HG03520 (cell line): ENCODE results near the gene UGT2B15.

ENCODE experiments used
- ATAC-seq: cut with Tn5 transposase; IDR thresholded peaks from one replicate; pipeline ENCODE4 v1.9.1; 2021; ENCODE audit warnings: mild to moderate bottlenecking, moderate library complexity; ENCODE audit not compliant: unreplicated experiment

UGT2B15 gene

DNA sequence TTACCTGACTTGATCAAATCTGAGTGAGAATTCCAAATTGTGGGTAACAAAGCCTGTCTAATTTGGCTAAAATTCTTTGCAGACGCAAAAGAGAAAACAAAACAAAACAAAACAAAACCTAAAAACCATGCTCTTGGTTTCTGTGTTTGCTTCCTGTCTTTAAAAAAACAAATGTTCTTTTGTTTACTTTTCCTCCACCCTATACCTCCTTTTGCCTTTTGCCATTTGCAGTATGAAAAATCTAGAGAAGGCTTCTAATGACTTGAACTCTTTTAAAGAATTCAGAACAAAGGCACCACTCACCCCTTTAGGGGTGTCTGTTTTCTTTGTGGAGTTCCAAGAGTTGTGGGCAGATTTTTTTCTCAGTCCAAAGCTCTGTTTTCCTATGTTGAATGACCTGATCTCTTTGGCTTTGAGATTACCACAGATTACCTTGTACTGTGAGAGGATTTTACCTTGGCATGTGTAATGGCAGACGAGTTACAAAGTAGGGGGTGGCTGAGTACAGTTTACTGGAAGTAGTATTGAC, 13.9 kb downstream of the UGT2B15 start:
- peak; percentile 53 for ATAC-seq

DNA sequence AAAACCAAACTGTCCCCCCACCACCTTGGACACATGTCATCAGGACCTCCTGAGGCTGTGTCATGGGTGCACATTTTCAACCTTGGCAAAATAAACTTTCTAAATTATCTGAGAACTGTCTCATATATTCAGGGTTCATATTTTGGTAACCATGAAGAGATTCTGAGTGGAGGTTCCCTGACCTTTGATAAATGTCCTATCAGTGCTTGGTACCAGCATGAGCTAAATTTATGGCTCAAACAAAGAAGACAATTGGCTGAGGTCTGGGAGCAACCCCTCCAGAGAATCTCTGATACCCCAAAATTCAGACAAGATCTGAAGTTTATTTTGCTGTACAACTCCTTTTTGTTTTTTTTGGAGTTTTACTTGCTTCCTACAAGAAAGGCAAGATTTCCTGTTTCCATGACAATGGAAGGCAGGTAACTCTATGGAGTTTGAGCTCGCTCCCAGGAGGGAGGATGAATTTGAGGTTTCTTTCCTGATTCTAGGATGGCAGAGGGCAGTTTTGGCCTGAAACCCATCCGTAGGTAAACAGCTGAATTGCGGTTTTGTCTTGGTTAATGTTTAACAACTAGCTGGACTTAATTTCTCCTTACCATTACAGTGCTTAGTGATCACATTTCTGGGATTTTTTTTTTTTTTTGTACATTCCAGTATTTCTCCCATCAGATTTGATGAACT, 14.5 kb downstream of the UGT2B15 start:
- peak; percentile 27 for ATAC-seq

DNA sequence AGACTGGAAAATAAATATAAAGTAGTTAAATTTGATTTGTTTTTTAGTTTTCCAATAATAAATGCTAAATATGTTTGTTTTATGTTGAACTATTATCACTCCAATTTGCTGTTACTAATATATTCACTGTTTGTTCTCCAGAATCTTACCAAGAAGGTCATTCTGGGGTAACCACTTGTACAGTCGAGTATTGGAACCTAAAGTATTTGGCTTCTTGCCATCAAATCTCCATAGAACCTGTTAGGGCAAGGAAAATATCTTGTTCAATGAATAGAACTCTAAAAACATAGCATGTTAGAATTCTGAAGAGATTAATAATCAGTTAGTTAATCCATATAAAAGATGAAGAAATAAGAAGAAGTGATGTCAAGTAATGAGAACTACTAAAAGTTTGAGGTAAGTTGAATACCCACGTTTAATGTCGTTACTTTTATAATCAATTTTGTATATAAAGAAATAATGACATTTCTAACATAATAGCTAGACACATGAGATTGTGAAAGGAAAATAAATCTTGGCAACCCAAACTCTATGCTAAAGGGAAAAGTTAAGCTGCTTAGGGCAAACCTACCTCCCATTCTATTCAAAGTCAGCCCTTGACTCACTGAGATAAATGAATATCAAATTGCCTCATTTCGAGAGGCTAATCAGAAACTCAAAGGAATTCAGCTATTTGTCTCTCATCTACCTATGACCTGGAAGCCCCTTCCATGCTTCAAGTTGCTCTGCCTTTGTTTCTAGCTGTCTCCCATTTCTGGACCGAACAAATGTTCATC, 15.3 kb downstream of the UGT2B15 start:
- no peak for ATAC-seq

DNA sequence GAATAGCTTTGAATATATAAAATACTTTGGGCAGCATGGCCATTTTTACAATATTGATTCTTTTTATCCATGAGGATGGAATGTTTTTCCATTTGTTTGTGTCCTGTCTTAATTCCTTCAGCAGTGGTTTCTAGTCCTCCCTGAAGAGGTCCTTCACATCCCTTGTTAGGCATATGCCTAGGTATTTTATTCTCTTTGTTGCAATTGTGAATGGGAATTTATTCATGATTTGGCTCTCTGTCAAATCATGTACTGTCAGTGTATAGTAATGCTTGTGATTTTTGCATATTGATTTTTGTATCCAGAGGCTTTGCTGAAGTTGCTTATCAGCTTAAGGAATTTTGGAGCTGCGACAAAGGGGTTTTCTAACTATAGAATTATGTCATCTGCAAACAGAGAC, 18.5 kb downstream of the UGT2B15 start:
- no peak for ATAC-seq

DNA sequence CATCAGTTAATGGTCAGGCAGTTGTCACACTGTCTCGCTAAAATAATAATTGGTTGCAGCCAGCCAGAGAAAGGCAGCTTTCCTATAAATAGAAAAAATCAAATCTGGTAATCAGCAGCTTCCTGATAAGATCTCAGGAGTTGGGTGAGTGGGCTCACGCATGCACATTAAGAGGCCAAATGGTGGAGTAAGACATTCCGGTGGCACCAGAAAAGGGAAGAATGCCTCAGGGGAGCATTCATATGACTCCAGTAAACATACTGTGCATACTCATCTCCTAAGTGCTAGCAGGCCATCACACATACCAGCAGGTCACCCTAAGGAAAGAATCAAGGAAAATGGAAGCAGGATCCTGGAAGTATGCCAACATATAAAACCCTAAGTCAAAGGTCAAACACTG, 40.1 kb downstream of the UGT2B15 start:
- no peak for ATAC-seq

DNA sequence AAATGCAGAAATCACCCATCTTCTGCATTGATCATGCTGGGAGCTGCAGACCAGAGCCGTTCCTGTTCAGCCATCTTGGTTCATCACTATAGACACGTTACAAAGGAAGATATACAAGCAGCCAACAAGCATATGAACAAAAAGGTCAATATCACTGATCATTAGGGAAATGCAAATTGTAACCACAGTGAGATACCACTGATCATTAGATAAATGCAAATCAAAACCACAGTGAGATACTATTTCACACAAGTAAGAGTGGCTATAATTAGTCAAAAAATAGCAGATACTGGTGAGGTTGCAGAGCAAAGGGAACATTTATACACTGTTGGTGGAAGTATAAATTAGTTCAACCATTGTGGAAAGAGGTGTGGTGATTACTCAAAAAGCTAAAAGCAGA, 47.7 kb downstream of the UGT2B15 start:
- ATAC-seq: peak; percentile 71

DNA sequence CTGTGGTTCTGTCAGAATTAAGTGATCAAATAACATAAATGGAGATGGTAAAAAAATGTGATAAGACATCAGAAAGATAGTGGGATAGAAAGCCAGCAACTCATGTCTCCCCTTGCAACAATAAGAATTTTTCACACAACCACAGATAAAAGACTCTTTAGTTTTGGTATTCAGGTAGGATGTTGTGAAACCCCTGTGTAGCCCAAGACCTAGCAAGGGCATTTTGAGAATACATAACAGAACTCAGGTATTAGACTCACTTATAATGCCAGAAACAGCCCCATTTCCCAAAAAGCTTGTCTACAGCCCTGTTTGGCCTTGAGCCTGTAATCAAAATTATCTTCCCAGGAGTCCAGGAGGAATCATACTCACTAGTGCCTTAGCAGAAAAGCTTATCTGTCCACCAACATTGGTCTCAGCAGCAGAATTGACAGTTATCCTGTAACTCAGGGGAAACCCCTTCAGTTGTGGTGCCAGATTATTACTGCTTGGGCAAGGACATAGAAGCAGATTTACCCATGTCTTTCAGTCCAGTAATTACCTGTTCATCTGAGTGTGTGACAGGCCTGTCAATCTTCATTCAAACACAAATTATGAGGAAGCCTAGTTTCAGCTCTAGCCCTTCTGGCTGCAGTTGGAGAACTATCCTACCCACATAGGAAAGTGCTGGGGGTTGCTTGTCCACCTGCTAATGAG, 53.3 kb downstream of the UGT2B15 start:
- ATAC-seq: no peak

DNA sequence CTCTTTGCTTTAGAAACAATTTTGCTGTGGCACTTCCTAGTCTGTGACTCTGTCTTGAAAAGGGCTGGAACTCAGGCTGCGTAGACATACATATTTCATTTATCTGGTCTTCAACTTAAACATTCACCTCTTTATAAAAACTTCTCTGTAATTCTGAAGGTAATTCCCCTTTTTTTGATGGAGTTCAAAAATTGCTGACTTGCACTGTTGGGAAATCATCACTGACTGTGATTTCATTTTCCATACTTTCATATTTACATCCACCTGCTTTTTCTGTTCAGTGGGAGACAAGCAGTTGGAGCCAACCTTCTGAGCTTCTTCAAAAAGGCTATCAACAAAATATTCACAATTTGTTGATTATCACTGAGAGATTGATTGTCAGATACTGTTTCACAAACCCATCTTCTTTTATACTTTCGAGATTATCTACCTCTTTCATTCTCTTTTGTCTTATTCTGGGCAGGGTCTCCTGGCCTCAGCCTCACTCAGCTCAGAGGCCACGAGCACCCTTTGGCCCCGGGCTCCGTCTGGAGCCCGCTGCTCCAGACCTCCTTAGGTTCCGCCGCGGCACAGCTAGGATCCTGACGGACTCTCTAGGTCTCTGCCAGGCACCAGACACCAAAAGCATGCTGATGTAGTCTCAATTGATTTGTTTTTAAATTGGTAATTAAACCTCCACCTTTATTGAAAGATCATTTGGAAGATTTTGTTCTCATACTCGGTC, 54.6 kb downstream of the UGT2B15 start:
- no peak for ATAC-seq

DNA sequence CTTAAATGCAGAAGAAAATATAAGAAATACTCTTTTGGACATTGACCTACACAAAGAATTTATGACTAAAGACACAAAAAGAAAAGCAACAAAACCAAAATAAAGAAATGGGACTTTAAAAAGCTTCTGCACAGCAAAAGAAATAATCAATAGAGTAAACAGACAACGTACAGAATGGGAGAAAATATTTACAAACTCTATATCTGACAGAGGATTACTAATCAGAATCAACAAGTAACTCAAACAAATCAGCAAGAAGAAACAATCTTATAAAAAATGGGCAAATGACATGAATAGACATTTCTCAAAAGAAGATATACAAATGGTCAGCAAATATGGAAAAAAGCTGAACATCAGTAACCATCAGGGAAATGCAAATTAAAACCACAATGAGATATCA, 56.7 kb downstream of the UGT2B15 start:
- no peak for ATAC-seq

DNA sequence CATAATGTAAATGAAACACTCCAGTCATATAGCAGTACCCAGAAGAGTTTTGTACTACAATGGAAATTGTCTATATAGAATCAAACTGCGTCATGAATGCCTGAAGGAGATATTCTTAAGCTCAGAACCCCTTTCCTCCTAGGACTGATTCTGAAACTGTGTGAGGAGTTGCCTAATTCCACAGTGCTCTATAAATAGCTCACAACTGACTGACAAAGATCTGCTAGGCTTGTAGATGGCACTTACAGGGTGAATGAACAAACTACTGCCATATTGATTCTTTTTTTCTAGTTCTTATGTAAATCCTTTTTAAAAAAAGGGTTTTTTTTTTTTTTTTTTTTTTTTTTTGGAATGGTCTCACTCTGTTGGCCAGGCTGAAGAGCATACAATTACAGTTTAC, 64.2 kb downstream of the UGT2B15 start:
- ATAC-seq: no peak

DNA sequence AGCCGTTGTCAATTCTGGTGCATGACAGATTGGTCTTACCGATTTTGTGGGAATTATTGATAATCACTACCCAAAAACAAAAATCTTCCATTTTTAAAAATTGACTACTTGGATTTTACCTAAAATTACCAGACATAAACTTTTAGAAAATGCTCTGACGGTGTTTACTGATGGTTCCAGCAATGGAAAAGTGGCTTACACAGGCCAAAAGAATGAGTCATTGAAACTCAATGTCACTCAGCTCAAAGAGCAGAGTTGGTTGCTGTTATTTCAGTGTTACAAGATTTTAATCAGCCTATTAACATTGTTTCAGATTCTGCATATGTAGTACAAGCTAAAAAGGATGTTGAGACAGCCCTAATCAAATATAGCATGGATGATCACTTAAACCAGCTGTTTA, 71.3 kb downstream of the UGT2B15 start:
- ATAC-seq: no peak

DNA sequence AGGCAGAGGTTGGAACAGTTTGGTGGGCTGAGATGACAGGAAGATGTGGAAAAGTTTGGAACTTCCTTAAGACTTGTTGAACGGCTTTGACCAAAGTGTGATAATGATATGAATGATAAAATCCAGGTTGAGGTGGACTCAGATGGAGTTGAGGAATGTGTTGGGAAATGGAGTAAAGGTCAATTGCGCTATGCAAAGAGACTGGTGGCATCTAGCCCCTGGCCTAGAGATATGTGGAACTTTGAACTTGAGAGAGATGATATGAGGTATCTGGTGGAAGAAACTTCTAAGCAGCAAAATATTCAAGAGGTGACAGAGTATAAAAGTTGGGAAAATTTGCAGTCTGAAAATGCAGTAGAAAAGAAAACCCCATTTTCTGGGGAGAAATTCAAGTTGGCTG, 73.0 kb downstream of the UGT2B15 start:
- ATAC-seq: no peak
